Muscle layer of duodenum (tissue), 2 donors: ENCODE data around the gene RASD1.
"Not testable (repeated sequence)": the region's sequence is repeated elsewhere in the genome, so short reads cannot be mapped to it uniquely, and the experiment has no call there.

Experiments
- H3K27ac ChIP-seq: one replicate; pipeline ENCODE4 v1.7.0; 2013; ENCODE audit warnings: mild to moderate bottlenecking, low read length
- H3K27me3 ChIP-seq: one replicate; pipeline ENCODE4 v1.7.0; 2013; ENCODE audit warnings: low read depth, mild to moderate bottlenecking, control low read depth, low read length
- H3K36me3 ChIP-seq, 2 donors: one replicate each; pipeline ENCODE4 v1.7.0; 2013; ENCODE audit warnings: low read length in 2 of 2, control low read depth in 1 of 2, mild to moderate bottlenecking in 1 of 2; ENCODE audit not compliant: insufficient read depth in 2 of 2, control insufficient read depth in 1 of 2
- H3K4me1 ChIP-seq, 2 donors: one replicate each; pipeline ENCODE4 v1.7.0; 2013; ENCODE audit warnings: low read length in 2 of 2, mild to moderate bottlenecking in 2 of 2, control low read depth in 1 of 2, moderate library complexity in 1 of 2; ENCODE audit not compliant: insufficient read depth in 2 of 2, control insufficient read depth in 1 of 2
- H3K4me3 ChIP-seq, 2 donors: one replicate each; pipeline ENCODE4 v1.7.0; 2013; ENCODE audit warnings: low read length in 2 of 2, low read depth in 1 of 2, mild to moderate bottlenecking in 1 of 2
- H3K9me3 ChIP-seq, 2 donors: one replicate each; pipeline ENCODE4 v1.7.0; 2013; ENCODE audit warnings: low read length in 2 of 2, control low read depth in 1 of 2, mild to moderate bottlenecking in 1 of 2; ENCODE audit not compliant: control insufficient read depth in 1 of 2
- donor health status: healthy.

The RASD1 gene

DNA sequence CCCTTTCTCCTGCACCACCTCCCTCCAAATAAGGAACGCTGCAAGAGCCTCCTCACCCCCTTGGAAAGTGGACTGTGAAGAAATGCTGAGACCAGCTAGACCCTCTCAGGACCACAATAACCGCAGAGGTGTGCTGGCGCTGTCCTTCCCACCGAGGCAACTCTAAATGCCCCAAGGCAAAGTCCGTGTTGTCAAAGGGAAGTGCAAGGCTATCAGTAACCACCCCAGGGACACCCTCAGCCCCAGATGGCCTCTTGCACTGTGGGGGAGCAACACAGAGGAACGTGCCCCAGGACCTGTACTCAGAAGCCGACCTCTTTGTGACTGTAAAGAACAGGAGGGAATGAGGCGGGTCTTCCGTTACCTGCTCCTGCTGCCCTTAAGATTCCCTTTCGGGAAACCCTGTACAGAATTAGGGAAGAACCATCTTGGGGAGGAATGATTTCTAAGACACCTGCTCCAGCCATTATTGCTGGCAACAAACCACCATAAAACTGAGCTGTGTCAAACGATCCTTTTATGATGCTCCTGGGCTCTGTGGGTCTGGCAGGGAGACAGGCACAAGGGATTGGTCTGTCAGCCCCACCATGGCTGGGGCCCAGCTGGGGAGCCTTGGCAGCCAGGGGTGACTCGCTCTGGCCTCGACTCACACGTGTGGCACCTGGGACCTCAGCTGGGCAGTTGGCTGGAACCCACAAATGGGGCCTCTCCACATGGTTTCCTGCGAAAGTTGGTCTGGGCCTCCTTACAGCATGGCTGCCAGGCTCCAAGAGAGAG lies 34.0 kb downstream of the RASD1 start:
- Histone ChIP-seq H3K27ac (no peak overlapping the region), H3K4me1 (no peaks in the 10 kb centered on the region), H3K36me3 (no peaks in the 10 kb centered on the region), H3K4me3 (no peak overlapping the region), H3K27me3 (no peaks in the 10 kb centered on the region), H3K9me3 (no peaks in the 10 kb centered on the region)

DNA sequence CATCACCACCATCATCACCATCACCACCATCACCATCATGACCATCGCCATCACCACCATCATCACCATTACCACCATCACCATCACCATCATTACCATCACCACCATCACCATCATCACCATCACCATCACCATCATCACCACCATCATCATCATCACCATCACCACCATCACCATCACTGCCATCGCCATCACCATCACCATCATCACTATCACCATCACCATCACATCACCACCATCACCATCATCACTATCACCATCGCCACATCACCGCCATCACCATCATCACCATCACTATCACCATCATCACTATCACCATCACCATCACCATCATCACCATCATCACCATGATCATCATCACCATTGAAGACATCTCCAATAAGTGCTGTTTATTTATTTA lies 36.2 kb downstream of the RASD1 start:
- Histone ChIP-seq H3K27ac (no peak overlapping the region), H3K4me1 (no peaks in the 10 kb centered on the region), H3K36me3 (no peaks in the 10 kb centered on the region), H3K9me3 (no peaks in the 10 kb centered on the region), H3K27me3 (no peaks in the 10 kb centered on the region), H3K4me3 (no peak overlapping the region)

DNA sequence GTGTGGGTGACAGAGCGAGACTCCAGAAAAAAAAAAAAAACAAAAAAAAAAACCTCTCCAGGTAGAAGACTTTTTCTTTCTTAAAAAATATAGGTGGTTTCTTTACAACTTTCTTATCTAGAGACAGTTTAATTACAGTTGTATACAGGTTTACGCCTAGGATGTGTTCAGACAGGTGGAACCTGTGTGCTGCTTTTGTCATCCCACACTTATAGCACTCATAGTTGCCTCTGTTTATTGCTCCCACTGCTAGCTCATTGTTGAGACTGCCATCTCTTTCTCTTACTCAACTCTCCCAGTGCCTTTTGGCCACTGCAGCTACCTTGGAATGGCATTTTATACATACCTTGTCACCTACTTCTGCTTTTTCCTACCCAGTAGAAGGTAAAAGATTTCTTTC lies 38.5 kb downstream of the RASD1 start:
- Histone ChIP-seq H3K36me3 (no peaks in the 10 kb centered on the region), H3K27me3 (no peaks in the 10 kb centered on the region), H3K4me1 (no peaks in the 10 kb centered on the region), H3K27ac (no peak overlapping the region), H3K4me3 (no peak overlapping the region), H3K9me3 (no peaks in the 10 kb centered on the region)

DNA sequence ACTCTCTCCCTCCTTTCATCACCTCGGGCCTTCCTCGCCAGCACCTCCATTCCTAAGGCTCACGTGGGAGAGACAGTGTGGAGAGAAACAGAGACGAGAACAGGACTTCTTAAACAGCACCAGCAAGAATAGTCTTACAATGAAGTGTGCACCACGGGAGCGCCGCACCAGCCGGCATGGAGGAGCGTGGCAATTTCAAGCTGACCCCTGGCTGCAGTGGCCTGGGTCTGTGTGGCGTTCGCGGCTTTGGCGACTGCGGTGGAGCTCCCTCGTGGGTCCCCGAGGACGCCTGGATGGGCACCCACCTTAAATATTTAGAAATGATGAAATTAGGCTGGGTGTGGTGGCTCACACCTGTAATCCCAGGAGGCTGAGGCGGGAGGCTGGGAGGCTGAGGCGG lies 39.9 kb downstream of the RASD1 start:
- Histone ChIP-seq H3K4me3 (no peak overlapping the region), H3K36me3 (no peaks in the 10 kb centered on the region), H3K27ac (no peak overlapping the region), H3K9me3 (no peaks in the 10 kb centered on the region), H3K4me1 (no peaks in the 10 kb centered on the region), H3K27me3 (no peaks in the 10 kb centered on the region)

DNA sequence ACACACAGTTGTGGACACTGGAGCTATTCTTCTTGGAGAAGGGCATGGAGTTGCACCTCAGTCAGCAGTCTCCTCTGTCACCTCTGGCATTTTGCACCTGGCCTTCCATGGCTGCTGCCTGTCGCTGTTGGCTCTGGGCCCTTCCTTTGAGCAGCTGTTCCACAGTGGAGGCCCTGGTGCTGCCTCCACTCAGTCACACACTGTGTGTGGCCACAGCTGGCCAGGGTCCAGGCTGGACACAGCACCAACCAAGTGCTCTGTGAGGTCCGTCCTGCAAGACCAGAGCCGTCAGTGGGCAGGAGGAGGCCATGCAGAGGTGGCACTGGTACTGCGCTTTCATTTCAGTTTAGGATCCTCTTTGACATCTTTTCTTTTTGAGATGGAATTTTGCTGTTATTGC lies 41.0 kb downstream of the RASD1 start:
- no peak overlapping the region for H3K4me3 ChIP-seq
- H3K36me3 ChIP-seq, result no peaks in the 10 kb centered on the region
- no peaks in the 10 kb centered on the region for H3K4me1 ChIP-seq
- H3K9me3 ChIP-seq, result no peaks in the 10 kb centered on the region
- no peak overlapping the region for H3K27ac ChIP-seq
- no peaks in the 10 kb centered on the region for H3K27me3 ChIP-seq

DNA sequence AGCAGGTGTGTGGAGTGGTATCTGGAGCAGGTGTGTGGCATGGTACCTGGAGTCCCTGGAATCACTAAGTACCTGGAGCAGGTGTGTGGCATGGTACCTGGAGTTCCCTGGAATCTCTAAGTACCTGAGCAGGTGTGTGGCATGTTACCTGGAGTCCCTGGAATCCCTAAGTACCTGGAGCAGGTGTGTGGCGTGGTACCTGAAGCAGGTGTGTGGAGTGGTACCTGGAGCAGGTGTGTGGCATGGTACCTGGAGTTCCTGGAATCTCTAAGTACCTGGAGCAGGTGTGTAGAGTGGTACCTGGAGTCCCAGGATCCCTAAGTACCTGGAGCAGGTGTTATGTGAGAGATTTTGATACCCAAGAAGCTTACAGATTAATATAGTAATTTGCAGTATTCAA lies 41.5 kb downstream of the RASD1 start:
- not testable (repeated sequence) for H3K9me3 ChIP-seq, H3K27ac ChIP-seq, H3K36me3 ChIP-seq, H3K4me1 ChIP-seq, H3K27me3 ChIP-seq, H3K4me3 ChIP-seq

DNA sequence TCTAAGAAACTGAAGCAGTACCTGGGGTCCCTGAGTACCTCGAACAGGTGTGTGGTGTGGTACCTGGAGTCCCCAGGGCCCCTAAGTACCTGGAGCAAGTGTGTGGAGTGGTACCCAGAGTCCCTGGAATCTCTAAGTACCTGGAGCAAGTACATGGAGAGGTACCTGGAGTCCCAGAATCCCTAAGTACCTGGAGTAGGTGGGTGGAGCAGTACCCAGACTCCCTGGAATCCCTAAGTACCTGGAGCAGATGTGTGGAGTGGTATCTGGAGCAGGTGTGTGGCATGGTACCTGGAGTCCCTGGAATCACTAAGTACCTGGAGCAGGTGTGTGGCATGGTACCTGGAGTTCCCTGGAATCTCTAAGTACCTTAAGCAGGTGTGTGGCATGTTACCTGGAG lies 41.9 kb downstream of the RASD1 start:
- Histone ChIP-seq H3K27me3 (no peaks in the 10 kb centered on the region), H3K27ac (no peak overlapping the region), H3K4me3 (no peak overlapping the region), H3K9me3 (no peaks in the 10 kb centered on the region), H3K4me1 (no peaks in the 10 kb centered on the region), H3K36me3 (no peaks in the 10 kb centered on the region)

DNA sequence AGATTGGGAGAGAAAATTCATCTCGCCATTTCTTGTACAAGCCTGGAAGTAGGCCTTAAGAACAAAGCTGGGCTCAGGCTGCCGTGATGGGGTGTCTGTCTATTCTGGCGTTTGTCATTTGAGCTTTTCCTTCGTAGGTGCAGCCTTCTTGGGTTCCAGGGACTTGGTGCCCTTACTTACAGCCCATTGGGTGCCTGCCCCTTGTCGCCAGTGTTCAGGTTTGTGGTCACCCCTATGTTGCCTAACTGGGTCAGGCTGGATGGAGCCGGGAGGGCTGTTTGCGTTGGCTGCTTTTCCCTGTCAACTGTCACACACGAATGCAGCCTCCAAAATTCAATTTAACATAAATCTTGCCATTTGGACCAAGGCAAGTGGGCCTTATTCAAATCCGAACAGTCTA lies 43.1 kb downstream of the RASD1 start:
- no peaks in the 10 kb centered on the region for H3K4me1 ChIP-seq
- H3K27ac ChIP-seq, result no peak overlapping the region
- no peaks in the 10 kb centered on the region for H3K9me3 ChIP-seq
- no peaks in the 10 kb centered on the region for H3K36me3 ChIP-seq
- no peak overlapping the region for H3K4me3 ChIP-seq
- no peaks in the 10 kb centered on the region for H3K27me3 ChIP-seq

DNA sequence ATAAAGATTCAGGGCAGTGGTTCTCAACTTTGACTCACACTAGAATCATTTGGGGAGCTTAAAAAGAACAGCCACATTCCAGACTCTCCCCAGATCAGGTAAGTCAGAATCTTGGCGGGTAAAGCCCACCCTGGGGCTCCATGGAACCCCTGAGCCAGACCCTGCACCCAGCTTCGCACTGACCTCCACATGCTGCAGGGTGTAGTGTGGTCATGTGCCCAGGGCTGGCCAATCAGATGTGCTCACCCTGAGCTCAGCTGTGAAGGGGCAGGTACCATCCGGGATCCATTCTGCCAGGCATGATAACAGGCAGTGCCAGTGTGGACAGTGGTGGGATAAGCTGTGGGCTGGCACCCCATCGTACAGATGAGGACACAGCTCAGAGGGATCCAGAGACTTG lies 47.5 kb downstream of the RASD1 start:
- Histone ChIP-seq H3K27me3 (no peaks in the 10 kb centered on the region), H3K27ac (no peak overlapping the region), H3K9me3 (no peaks in the 10 kb centered on the region), H3K36me3 (no peaks in the 10 kb centered on the region), H3K4me1 (no peaks in the 10 kb centered on the region), H3K4me3 (no peak overlapping the region)

DNA sequence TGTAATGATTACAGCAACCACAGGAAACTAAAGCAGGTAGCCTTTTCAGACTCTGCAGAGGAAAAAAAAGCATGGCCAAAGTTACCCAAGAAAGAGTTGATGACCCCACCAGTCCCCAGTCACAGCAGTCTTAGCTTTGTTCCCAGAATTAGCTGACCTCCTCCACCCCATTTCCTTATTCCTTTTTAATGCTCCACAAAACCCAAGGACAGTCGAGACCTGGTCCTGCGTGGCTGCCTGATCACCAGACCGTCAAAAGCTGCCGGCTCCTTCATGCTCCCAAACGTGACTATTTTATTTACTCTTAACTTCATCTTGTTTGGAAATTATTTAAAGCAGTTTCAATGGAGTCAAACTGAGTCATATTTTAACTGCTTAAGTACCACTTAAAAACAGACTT lies 48.1 kb downstream of the RASD1 start:
- no peak overlapping the region for H3K27ac ChIP-seq
- H3K36me3 ChIP-seq, result no peaks in the 10 kb centered on the region
- H3K9me3 ChIP-seq, result no peaks in the 10 kb centered on the region
- no peaks in the 10 kb centered on the region for H3K27me3 ChIP-seq
- H3K4me3 ChIP-seq, result no peak overlapping the region
- H3K4me1 ChIP-seq, result no peaks in the 10 kb centered on the region

DNA sequence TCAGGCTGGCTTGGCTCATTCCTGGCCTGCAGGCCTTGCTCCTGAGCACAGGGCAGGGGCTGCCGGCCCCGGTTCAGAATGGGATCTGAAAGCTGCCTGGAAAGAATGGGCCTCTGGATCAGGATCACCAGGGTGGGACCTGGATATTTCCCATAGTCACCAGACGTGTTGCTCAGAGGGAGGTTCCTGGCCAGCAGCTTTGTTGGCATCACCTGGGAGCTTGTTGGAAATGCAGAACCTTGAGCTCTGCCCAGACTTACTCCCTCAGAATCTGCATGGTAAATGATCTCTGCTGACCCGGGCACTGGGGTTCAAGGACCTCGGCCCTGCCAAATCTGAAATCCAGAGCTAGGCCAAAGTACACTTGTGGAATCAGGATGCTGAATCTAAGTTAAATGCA lies 48.9 kb downstream of the RASD1 start:
- Histone ChIP-seq H3K4me3 (no peak overlapping the region), H3K27ac (no peak overlapping the region), H3K27me3 (no peaks in the 10 kb centered on the region), H3K9me3 (no peaks in the 10 kb centered on the region), H3K36me3 (no peaks in the 10 kb centered on the region), H3K4me1 (no peaks in the 10 kb centered on the region)

DNA sequence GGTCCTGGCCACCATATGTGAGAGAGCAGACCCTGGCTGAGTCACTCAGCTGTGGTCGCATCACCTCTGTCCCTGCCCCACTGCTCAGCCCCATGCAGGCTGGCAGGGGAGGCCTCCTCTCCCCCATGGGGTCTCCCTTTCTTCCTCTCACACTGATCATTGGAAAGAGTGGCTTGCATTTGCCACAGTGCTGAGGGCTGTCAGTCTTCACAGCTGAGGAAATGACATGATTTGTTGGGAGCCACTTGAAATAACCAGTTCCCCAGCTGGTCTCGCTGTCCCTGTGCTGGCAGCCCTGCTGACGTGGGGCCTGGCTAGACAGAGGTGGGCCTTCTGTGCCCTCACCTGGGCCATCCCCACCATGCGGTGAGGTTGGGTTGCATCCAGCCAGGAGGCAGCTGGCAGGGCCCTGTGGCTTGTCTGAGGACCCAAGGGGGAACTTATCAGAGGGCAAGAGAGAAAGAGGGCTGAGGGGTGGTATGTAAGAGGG lies 49.5 kb downstream of the RASD1 start:
- Histone ChIP-seq H3K4me1 (no peaks in the 10 kb centered on the region), H3K4me3 (no peak overlapping the region), H3K36me3 (no peaks in the 10 kb centered on the region), H3K27ac (no peak overlapping the region), H3K27me3 (no peaks in the 10 kb centered on the region), H3K9me3 (no peaks in the 10 kb centered on the region)
